Breast epithelium (tissue), 3 donors: ENCODE measurements around the gene NXN.

Experiments
- CTCF ChIP-seq, 3 donors: fragments of 450-650 bp; IDR thresholded peaks; one replicate each; pipeline ENCODE4 v1.5.1; 2016 to 2017; ENCODE audit warnings: antibody characterized with exemption in 3 of 3, mild to moderate bottlenecking in 3 of 3, moderate library complexity in 3 of 3
- POLR2A ChIP-seq: fragments of 450-650 bp; IDR thresholded peaks from one replicate; pipeline ENCODE4 v1.6.1; 2016; ENCODE audit warnings: antibody characterized with exemption, mild to moderate bottlenecking, moderate library complexity

GRCh38 chr17:978103-979093, 1.2 kb downstream of the NXN start:
- TF ChIP-seq CTCF (IDR thresholded peaks at IDR 0.05) (no peak), POLR2A (no peak)
